Stimulated activated CD4-positive, alpha-beta T cell treated with anti-CD3 and anti-CD28 coated beads, TNF-alpha, amount 100 ng/mL, for 1 hour (primary cell): ENCODE data around the gene NHSL1.
"Not testable (repeated sequence)": the region's sequence is repeated elsewhere in the genome, so short reads cannot be mapped to it uniquely, and the experiment has no call there.

Source experiments
- DNase-seq, 3 donors: peaks; one replicate each; pipeline ENCODE4 v3.0.0-alpha.2; 2020; ENCODE audit warnings: low read depth in 3 of 3, low spot score in 1 of 3

Gene NHSL1

DNA sequence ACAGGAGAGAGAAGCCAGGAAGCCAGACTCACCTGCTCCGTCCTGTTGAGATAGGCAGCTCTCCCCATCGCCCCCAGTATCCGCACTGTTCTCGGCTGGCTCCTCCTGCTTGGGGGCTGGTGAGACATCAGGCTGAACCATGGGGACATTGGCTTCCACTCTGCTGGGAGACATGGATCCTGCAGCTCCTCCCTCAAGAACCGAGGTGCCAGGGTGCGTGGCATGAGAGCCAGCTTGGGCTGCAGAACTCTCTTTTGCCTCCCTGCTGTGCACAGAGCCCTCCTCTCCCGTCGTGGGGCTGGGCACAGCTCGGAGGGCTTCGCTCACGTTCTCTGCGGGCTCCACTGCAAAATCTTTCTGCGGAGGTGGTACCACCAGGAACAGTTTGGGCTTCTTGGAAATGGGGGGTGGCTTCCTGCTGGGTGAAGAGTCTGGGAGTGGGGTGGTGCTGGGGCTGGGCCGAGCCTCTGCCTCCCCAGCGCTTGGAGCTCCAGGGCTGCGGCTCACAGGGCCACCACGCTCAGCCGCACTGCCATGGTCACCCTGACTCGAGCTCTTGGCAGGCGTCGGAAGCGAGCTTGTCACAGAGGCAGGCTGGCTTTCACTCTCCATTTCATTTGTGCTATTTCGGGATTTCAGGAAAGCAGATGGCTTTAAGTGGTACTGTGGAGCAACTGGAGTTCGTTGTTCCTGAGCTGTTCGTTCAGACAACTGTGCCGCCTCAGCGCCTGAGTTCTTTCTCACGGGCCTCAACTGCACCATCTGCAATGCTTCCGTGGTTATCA lies 68.7 kb downstream of the NHSL1 start:
- no peak for DNase-seq

DNA sequence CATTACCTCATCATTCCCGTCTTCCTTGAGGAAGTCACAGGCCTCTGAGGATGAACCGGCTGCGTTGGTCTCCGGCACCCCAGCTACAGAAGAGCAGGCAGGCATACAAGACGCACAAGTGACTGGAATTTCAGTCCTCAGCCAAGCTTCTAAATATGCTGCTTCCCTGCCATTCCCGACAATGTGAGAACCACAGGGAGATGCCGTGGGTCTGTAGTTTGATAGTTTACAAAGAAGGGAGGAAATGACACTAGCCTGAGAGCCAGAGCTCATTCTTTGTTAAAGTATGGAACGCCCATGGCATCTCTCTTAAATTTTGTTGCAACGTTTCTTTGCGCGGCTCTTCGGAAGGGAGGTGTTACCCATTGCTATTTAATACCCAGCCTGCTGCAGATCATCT lies 69.5 kb downstream of the NHSL1 start:
- no peak for DNase-seq

DNA sequence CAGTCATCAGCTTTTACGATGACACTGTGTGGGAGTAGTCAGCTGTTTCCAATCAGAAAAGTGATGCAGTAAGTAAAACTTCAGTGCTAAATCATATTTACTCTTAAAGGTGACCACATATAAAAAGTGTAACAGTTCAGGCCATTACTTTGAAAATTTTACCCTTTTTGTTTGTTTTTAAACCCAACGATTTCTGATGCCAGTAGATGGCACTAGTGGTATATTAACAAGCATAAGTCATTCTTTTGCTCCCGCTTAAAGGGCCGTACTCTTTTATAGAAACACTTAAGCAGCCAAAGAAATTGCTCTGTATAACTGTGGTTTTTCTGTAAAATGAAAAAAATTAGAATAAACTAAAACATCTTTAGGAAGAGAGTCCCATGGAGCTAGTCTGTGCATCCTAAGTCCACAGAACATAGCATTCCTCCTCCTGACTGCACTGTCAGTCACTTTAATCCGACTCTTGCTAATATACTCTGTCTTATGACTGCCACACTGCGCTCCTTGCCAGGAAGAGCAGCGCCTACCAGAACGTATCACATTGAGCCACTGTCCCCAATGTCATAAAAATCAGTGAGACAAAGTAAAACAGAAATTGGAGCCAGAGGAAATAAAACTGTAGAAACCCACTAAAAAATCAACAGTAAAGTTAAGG lies 70.2 kb downstream of the NHSL1 start:
- DNase-seq, result no peak

DNA sequence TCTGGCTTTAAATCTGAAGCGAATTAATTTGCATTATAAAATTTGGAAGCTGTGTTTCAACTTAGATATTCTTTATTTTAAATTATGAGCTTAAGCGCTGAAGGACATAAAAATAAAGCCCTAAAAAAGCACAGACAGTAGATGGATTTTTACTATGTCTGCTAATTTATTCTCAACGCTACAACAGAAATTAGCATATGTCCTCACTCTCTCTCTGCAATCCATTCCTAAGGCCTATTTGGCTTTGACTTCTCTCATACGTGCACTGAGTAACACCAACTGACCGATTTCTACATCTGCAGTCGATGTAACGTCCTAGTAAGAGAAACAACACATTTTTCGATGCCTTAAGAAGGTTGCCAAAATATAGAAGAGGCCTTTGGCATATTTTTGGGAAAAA lies 71.6 kb downstream of the NHSL1 start:
- no peak for DNase-seq

DNA sequence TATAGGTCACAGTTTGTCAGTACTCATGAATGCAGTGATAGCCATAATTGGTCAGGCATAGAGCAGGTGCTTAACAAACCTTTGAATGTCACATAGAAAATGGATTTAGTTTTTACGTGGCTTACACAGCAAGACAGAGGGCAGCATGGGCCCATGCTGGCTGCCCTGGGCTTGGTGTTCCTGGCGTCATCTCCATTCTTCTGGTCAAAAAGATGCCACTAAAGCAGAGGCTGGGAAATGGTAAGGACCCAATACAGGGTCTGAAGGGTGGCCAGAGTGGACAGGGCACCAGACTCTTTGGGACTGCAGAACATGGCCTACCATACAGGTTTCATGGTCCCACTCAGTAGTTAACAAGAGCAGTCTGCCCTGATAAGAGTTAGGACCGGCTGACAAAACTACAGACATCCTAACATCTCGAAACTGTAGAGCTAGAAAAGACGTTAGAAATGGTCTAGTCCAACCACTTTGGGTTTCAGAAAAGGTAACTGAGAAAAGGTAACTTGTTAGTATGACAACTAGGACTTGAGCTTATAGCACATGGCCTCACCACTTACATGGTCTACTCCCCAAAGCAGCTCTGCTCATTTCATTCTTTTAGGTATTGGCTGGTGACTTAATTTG lies 72.7 kb downstream of the NHSL1 start:
- DNase-seq, result no peak

DNA sequence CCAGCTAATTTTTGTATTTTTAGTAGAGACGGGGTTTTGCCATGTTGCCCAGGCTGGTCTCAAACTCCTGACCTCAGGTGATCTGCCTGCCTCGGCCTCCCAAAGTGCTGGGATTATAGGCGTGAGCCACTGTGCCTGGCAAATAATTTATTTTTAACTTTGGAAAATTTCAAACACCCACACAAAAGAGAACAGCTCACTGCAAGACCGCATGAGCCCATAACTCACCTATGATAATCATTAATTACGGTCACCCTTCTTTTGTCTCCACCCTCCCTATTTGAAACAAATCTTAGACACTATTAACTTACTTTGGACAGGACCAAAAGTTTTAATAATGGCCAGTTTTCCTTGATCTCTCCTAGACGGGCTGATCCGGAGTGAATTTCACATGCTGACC lies 74.0 kb downstream of the NHSL1 start:
- DNase-seq, result not testable (repeated sequence)

DNA sequence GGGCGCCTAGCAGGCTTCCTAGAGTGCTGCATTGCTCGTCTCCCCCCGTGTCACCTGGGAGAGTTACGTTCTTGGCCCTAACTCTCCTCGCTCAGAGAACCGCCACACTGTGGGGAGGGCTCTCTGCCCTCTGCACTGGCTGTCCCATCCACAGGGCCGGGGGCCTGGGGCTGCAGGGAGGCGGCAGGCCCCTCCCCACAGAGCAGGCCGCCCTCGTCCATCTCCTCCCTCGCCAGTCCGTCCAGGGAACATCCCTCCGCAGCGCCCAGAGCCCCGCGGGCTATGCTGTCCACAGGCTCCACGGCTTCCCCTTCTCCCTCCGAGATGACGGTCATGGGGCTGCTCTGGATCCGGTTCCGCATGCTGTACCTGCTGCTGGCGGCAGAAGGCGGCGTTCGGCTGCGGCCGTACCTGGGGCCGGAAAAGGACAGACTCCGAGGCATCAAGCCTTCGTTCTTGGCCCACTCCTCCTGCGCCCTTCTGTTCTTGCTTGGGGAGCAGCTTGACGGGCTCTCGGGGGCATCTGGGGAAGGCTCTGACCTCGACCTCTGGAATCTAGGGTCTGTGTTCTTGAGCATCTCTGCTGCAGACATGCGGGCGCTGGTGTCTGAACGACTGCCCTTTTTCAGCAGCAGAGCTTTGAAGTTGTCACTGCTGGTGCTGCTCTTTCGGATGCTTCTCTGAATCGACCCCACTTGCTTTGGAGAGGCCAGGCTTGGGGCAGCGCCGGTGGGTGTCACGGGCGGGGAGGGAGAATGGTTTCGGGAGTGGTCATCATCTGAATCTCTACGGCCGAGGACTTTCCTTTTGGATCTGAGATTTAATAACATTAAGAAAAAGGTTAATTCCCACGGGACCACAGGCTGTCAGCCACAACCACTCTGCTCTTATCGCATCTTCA lies 75.0 kb downstream of the NHSL1 start:
- no peak for DNase-seq

DNA sequence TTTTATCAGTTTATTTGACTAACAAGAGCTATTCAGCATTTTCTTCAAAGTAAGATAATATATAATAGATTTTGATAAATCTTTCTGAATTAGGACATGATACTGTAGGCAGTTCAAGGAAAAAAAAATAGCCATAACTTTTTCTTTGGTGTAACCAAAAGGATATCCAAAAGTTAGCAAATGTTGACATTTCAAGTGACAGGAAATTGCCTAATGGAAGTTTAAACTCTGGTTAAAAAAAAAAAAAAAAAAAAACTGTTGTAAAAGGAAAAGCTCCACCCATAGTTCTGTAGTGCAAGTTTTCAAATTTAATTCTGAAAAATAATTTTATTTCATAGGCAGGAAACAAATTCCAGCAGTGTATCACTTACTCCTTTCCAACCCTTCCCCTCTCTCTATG lies 76.4 kb downstream of the NHSL1 start:
- no peak for DNase-seq

DNA sequence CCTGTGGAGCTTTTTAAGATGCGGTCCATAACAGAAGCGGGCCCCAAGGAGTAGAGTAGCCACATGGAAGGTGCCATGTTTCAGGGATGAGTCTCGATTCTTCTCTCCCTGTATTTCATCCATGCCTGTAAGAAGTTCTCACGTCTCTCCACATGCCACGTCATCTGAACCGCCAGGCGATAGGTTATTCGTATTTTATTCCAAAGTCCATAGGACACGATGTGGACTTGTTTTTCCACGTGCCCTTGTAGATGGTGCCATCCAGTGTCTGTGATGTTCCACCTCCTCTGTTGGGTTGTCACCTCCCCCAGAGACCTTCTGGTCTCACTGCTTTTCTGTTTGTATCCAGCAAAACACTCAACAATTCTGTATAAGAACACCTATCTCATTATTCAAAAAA lies 77.7 kb downstream of the NHSL1 start:
- DNase-seq, result no peak

DNA sequence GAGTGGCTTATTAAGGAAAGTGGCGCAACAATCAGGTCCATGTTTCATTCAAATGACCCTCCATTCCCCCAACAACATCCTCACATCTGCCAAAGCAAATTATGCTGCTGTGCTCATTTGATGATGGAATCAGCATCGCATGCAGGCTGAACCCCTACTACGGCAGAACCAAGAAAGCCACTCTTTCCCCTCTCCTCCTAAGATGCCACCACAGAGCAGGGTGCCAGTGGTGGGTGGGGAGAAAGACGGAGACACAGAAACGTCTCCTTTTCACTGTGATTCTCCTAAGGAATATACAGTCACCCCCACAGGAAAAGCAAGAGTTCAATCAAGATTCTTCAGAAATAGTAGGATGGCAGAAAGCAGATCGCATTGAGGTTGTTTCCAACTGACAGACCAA lies 78.2 kb downstream of the NHSL1 start:
- DNase-seq, result no peak

DNA sequence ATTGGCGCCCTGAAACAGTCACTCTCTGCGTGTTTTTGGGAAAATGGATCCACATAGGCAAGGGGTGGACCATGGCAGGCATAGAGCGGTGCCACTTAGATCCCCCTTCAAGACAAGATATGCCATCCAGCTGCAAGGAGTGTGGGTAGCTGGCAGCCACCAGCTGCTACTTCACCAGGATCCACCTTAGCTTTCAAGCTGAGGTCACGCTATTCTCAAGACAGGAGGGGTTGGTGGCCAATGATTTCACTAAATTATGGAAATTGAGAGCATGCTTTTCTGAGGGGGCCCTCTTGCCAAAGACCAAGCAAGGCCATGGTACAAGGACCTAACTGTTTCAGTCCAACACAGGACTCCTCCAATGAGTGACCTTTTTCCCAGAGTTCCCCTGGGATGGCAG lies 78.9 kb downstream of the NHSL1 start:
- DNase-seq, result no peak

DNA sequence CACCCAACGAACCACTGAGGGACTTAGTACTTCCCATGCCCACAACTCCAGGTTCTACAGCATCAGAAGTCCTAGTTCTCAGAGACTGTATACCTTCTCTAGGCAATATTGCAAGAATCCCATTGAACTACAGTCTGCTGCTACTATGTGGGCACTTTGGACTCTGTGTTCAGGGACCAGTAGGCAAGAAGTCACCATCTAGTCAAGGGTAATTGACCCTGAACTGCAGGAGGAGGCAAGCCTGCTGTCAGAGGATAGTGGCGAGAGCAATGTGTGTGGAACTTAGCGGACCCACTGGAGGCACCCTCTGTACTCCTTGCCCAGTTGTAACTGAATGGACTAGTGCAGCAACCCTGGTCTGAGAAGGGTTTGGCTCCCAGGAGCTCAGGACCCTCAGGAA lies 79.5 kb downstream of the NHSL1 start:
- no peak for DNase-seq

DNA sequence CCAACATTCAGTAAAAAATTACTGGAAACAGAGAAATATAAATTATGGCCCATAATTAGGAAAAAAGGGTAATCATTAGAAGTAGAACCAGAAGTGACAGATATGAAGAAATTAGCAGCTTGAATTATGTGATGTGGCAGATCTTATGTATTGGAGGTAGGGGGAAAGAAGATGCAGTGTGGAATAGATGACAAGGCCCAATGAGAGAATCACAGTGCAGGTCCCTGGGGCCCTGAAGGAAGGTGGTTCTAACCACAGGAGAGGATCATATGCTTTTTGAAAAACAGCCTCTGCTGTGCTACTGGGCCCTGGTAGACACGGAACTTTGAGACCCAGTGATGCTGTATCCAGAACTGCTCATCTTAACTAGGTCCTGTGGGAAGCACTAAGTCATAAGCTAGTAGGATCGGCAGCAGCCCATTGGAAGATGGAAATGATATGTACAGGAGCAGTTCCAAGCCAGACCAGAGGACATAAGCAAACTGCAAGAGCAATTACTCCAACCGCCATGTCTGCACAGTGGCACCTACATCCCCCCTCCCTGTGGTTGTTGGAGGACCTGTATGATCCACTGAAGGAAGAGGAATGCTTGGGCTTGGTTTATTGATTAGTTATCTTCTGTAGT lies 81.1 kb downstream of the NHSL1 start:
- no peak for DNase-seq

DNA sequence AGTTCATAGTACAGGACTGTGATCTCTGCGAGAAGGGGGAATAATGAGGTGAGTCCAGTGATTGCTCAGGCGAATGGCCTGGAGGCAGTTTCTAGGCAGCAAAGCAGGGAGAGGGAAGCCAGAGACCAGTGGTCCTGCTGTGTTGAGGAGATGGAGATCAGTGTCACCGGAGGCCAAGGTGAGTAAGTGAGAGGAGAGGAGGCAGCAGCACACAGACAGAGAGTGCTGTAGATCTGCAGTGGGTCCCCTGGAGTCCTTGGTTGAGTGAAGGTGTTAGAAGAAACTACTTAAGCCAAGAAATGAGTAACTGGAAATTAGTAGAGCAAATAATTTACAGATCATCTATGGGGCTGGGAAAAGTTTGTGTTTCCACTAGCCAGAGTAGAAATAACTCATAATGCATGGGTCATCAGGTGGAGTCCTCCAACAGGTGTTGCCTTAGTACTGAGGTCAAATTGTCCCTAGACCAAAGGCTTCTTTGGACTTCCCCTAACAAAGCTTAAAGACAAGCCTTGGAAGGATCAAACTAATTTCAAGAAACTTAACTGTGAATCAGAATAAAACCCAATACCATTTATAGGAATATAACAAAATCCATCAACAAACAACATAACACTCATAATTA lies 81.7 kb downstream of the NHSL1 start:
- DNase-seq, result no peak

DNA sequence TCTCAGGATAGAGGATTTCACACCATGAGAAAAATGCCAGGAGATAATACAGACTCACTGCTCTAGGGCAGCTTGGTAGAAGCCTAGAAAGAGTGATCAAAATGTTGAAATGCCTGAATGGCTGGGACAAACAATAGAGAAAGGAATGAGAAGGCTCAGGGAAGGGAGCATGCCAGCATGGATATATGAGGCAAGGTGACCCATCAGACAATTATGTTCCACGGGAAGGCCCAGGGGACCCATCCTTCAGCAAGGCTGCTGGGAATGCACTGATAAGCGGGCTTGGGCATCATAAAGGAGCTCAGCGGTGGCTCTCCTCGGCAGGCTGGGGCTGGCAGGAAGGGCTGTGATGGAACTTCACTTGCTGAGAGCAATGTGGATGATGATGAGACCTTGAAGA lies 83.1 kb downstream of the NHSL1 start:
- no peak for DNase-seq

DNA sequence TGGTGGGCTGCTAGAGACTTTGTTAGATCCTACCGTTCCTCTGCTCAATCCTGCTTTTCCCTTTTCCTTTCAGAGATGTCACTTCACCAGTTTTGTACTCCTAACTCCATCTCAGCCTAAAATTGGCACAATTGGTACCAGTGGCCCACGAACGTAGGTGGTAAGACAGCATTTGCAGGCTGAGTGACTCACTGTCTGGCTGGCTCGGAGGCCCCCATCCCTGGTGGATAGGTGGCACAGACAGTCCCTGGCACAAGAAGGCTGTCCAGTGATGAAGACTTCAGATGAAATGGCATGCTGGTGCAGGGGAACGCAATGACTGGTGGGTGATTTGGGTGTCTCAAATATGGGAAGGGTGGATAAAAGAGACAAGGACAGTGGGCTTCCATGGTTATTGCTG lies 84.2 kb downstream of the NHSL1 start:
- DNase-seq, result no peak

DNA sequence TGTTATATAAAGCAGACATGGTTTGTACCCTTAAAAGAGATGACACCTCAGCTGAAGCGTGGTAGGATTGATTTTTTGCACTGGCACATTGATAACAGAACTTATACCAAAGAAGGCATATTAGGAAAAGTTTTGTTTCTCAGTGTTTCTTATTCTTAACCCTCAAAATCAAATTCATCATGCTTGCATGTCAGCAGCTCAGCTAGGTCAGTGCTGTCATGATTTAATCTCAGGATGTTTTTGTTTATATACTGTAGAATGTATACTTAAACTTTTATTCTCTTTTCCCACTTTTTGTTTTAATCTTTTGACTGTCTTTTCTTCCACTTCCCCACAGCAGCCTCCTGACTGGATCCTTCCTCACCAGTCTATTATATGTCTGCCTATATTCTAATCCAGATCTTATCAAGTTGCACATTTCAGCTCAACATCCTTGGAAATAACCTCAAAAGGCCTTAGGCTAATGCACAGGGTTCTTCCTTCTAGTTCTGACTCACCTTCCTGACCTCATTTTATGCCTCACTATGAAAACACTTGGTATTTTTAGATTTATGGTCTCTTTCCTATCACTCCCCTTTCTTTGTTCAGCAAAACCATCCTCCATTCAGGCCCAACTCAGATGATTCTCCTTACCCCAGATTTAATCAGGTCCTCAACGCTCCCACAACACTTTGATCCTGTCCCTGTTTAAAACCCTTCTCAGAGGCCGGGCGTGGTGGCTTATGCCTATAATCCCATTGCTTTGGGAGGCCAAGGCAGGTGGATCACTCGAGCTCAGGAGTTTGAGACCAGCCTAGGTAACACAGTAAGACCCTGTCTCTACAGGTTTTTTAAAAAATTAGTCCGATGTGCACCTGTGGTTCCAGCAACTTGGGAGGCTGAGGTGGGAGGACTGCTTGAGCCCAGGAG lies 88.1 kb downstream of the NHSL1 start:
- DNase-seq, result no peak

DNA sequence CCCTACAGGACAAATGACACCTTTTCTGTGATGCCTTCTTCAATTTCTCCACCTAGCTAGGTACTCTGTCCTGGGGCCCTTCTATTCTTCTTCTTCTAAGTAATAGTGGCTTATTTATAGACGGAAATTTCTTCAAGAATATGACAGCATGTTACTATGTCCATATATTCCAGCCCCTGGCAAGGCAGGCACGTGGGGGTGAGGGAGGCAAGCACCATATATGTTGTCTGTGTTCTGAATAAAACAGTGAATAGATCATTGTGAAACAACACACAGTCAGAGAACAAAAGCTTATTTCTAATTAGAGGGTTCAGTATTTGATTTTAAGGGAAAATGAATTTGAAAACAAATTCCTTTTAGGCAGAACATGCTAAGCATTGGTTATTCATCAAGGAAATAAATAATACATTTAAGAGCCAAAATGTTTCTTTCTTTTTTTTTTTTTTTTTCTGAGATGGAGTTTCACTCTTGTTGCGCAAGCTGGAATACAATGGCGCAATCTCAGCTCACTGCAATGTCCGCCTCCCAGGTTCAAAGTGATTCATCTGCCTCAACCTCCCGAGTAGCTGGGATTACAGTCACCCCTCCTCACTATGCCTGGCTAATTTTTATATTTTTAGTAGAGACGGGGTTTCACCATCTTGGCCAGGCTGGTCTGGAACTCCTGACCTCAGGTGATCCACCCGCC lies 89.1 kb downstream of the NHSL1 start:
- no peak for DNase-seq

DNA sequence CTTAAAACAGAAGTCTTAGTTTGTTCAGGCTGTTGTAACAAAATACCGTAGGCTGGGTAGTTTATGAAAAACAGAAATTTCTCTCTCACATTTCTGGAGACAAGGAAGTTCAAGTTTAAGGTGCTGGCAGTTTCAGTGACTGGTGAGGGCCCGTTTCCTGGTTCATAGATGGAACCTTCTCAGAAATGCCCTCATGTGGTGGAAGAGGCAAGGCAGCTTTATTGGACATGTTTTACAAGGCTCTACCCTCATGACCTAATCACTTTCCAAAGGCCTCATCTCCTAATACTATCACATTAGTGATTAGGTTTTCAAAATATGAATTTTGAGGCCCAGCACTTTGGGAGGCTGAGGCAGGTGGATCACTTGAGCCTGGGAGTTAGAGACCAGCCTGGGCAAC lies 92.9 kb downstream of the NHSL1 start:
- DNase-seq, result no peak
